ENCODE data around the gene TRIM32. TPM values are rescaled to one million over a fixed set of nuclear protein-coding genes. Genes with fewer than 3 reads are reported as not detected.

TRIM32 gene
- total RNA-seq, 4 donors from 2014 or later: 15.8 to 20.3 (median 20.0) TPM

DNA sequence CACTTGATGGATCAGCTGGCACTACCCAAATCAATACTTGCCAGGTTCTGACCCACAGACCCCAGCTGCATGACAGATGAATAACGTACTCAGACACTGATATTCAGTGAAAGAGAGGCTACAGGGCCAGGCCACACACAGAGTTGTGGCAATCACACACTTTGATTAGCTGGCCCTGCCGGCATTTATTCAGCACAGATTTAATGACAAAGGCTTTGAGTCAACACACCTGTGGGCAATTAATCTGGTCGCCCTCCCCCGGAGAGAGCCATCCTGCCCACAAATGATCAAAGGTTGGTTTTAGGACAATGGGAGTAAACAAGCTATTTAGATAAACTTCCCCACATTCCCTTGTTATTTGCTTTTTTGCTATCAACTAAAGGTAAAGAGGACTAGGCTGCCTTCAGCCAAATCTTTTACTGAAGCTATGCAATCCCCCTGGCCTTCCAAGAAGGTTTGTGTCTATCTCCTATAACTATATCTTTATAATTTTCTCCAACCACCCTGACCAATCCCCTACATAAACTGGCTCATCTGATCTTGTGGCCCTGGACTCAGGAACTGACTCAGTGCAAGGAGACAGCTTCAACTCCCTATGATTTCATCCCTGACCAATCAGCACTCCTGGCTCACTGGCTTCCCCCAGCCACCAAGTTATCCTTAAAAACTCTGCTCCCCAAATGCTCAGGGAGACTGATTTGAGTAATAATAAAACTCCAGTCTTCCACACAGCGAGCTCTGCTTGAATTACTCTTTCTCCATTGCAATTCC is 12.7 kb upstream of the TRIM32 start:
- no peaks in the 10 kb centered on the region for H3K4me1 ChIP-seq
- no peaks in the 10 kb centered on the region for H3K36me3 ChIP-seq
- intact Hi-C loops (cut with DNase I): no loop called here
- no peaks in the 10 kb centered on the region for H3K9me3 ChIP-seq
- no peak overlapping the region for H3K27ac ChIP-seq
- DNase-seq: no peak
- TF ChIP-seq, protein P1, sequence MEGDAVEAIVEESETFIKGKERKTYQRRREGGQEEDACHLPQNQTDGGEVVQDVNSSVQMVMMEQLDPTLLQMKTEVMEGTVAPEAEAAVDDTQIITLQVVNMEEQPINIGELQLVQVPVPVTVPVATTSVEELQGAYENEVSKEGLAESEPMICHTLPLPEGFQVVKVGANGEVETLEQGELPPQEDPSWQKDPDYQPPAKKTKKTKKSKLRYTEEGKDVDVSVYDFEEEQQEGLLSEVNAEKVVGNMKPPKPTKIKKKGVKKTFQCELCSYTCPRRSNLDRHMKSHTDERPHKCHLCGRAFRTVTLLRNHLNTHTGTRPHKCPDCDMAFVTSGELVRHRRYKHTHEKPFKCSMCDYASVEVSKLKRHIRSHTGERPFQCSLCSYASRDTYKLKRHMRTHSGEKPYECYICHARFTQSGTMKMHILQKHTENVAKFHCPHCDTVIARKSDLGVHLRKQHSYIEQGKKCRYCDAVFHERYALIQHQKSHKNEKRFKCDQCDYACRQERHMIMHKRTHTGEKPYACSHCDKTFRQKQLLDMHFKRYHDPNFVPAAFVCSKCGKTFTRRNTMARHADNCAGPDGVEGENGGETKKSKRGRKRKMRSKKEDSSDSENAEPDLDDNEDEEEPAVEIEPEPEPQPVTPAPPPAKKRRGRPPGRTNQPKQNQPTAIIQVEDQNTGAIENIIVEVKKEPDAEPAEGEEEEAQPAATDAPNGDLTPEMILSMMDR (IDR thresholded peaks at IDR 0.05): no peak
- no peak for TF ChIP-seq POLR2A (IDR thresholded peaks at IDR 0.05)
- H3K4me3 ChIP-seq (replicated peaks in 1 of 3): no peak overlapping the region
- WGBS, 2 donors: 82 to 90% methylated on average over 5 of the region's 5 CpGs
- H3K27me3 ChIP-seq: no peaks in the 10 kb centered on the region

DNA sequence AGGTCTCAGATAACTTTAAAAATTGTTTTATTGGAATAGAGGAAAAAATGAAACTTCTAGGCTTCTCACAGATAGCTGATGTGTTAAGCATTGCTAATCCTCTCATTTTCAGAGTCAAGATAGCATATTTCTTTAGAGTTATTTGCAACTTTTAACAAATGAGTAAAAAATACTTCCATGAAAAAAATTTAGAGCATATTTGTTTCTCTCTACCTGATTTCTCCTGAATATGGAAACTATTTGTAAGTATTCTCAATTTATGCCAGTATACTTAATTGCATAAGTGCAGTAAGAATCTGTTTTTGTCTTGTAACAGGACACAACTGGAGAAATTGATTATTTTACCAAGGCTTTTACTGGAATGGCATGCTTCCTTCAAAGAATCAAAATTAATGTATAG is 3.6 kb upstream of the TRIM32 start:
- Histone ChIP-seq H3K9me3 (no peaks in the 10 kb centered on the region), H3K36me3 (no peaks in the 10 kb centered on the region), H3K4me1 (peaks cover 13 to 14% of the 10 kb centered on the region in 2 donors), H3K27me3 (no peaks in the 10 kb centered on the region), H3K27ac (no peak overlapping the region), H3K4me3 (replicated peaks in 1 of 3) (no peak overlapping the region)
- TF ChIP-seq POLR2A (IDR thresholded peaks at IDR 0.05): no peak
- TF ChIP-seq, protein P1 (IDR thresholded peaks at IDR 0.05): no peak
- DNase-seq: no peak
- intact Hi-C loops (cut with DNase I): no loop called here

DNA sequence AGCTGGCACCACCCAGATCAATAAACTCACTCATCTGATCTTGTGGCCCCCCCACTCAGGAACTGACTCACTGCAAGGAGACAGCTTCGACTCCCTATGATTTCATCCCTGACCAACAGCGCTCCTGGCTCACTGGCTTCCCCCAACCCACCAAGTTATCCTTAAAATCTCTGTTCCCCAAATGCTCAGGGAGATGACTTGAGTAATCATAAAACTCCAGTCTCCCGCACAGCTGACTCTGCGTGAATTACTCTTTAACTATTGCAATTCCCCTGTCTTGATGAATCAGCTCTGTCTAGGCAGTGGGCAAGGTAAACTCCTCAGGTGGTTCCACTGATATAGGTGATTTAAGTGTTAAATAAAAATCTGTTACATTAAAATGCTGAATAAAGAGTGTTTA is 1.9 kb upstream of the TRIM32 start:
- DNase-seq: no peak
- H3K27ac ChIP-seq: no peak overlapping the region
- intact Hi-C loops (cut with DNase I): no loop called here
- no peaks in the 10 kb centered on the region for H3K27me3 ChIP-seq
- H3K4me1 ChIP-seq: peaks cover 15 to 18% of the 10 kb centered on the region in 2 donors
- H3K4me3 ChIP-seq (replicated peaks in 1 of 3): no peak overlapping the region
- no peaks in the 10 kb centered on the region for H3K9me3 ChIP-seq
- 89 to 90% methylated on average over 4 of the region's 4 CpGs for WGBS, 2 donors
- TF ChIP-seq, protein P1 (IDR thresholded peaks at IDR 0.05): no peak
- TF ChIP-seq POLR2A (IDR thresholded peaks at IDR 0.05): no peak
- H3K36me3 ChIP-seq: no peaks in the 10 kb centered on the region

DNA sequence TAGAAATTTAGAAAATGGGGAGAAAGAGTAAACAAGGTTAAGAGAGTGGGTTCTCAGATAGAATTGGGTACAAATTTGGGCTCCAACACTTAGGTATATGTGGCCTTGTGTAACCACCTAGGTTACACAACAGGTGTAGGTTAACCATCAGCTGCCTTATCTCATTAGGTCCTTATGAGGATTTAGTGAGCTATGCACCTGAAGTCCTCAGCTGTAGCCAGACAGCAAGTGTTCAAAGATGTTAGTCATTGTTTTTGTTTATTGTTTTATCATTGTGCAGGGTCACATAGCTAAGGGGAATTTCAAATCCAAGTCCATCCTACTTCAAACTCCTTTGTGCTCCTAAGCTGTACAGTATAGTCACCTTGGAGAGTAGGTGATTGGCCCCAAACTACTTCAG is 970 bp upstream of the TRIM32 start:
- TF ChIP-seq, protein P1 (IDR thresholded peaks at IDR 0.05): no peak
- TF ChIP-seq POLR2A (IDR thresholded peaks at IDR 0.05): no peak
- Histone ChIP-seq H3K9me3 (no peaks in the 10 kb centered on the region), H3K27me3 (no peaks in the 10 kb centered on the region), H3K36me3 (no peaks in the 10 kb centered on the region), H3K4me1 (peaks cover 15 to 18% of the 10 kb centered on the region in 2 donors), H3K27ac (no peak overlapping the region), H3K4me3 (replicated peaks in 1 of 3) (no peak overlapping the region)
- intact Hi-C loops (cut with DNase I): no loop called here
- no peak for DNase-seq

DNA sequence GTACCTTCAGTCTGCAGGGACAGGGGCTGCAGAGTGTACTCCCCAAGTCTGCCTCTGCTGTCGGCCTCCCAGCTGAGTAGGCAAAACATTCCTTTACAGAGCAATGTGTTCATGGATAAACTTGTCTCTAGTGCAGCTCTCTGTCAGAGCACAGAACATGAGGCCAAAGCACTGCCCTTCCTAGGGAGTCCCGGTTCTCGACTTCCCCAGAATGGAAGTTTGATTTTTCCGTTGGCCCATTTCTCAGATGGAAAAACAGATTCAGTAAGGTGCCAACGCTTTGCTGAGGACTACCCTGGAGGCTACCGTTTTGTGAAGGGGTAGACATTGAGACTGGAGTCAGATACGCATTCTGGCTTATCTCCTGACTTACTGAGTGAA is 422 bp upstream of the TRIM32 start:
- Histone ChIP-seq H3K4me3 (replicated peaks in 1 of 3) (peak overlapping the region; percentile 12 to 80 (median 41)), H3K9me3 (no peaks in the 10 kb centered on the region), H3K36me3 (no peaks in the 10 kb centered on the region), H3K4me1 (peaks cover 15 to 18% of the 10 kb centered on the region in 2 donors), H3K27me3 (no peaks in the 10 kb centered on the region), H3K27ac (peak overlapping the region in 1 of 3 donors; percentile 69)
- DNase-seq: peak; percentile 3 to 4
- TF ChIP-seq, protein P1 (IDR thresholded peaks at IDR 0.05): no peak
- no peak for TF ChIP-seq POLR2A (IDR thresholded peaks at IDR 0.05)
- 25 to 28% methylated on average over 5 to 7 of the region's 7 CpGs for WGBS, 2 donors
- intact Hi-C loops (cut with DNase I): no loop called here

All from thyroid gland (tissue), 4 donors.